GM18498 (cell line): Measurements from ENCODE around the gene GDPD4.

ENCODE experiments used
- ATAC-seq: cut with Tn5 transposase; IDR thresholded peaks from one replicate; pipeline ENCODE4 v1.9.1; 2021; ENCODE audit warnings: mild to moderate bottlenecking, moderate library complexity; ENCODE audit not compliant: unreplicated experiment

The GDPD4 gene

GRCh38 chr11:77178150-77178549 lies 123.3 kb downstream of the GDPD4 start:
- ATAC-seq = no peak

GRCh38 chr11:77176996-77177395 lies 124.5 kb downstream of the GDPD4 start:
- no peak for ATAC-seq

- ATAC-seq = no peak
These were observed 125.5 kb downstream of the GDPD4 start for GRCh38 chr11:77175869-77176539.

GRCh38 chr11:77175021-77175842 lies 126.3 kb downstream of the GDPD4 start:
- no peak for ATAC-seq

- ATAC-seq = no peak
These were observed 126.9 kb downstream of the GDPD4 start for GRCh38 chr11:77174559-77174958.

- no peak for ATAC-seq
These were observed 128.0 kb downstream of the GDPD4 start for GRCh38 chr11:77173494-77173893.

GRCh38 chr11:77172666-77172982 lies 128.9 kb downstream of the GDPD4 start:
- no peak for ATAC-seq

- no peak for ATAC-seq
These were observed 129.4 kb downstream of the GDPD4 start for GRCh38 chr11:77171885-77172665.

GRCh38 chr11:77171254-77171653 lies 130.2 kb downstream of the GDPD4 start:
- no peak for ATAC-seq

- no peak for ATAC-seq
These were observed 131.4 kb downstream of the GDPD4 start for GRCh38 chr11:77170107-77170506.

- ATAC-seq = no peak
These were observed 133.7 kb downstream of the GDPD4 start for GRCh38 chr11:77167791-77168190.

GRCh38 chr11:77167111-77167626 lies 134.3 kb downstream of the GDPD4 start:
- no peak for ATAC-seq
